ENCODE measurements around the gene SLC6A17. TPM values are rescaled to one million over a fixed set of nuclear protein-coding genes. Genes with fewer than 3 reads are reported as not detected.

SLC6A17 gene
- total RNA-seq, 1 donor from 2014 or later = 1.6 TPM

DNA sequence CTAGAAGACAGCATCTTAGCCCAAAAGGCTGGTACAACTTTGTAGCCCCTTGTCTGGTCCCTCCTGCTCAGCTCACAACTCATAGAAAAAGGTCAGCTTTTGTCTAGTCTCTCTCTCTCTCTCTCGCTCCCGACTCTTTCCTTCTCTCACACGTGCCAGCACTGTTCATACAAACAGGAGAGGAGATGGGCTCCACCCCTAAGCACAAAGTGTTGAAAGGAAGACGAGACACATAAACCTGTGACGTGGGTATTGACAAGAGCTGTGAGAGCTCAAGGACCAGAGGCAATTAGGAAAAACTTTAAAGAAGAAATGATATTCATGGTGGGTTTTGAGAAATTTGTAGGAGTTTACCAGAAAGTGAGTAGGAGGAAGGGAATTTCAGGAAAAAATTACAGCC is 36.3 kb downstream of the SLC6A17 start:
- H3K4me1 Mint-ChIP-seq (ENCODE audit: low read depth) = peaks cover 52% of the 10 kb centered on the region
- no peaks in the 10 kb centered on the region for H3K36me3 Mint-ChIP-seq (ENCODE audit: low read depth)
- H3K27ac Mint-ChIP-seq (ENCODE audit: unreplicated experiment) = peak overlapping the region; percentile 94
- H3K27me3 Mint-ChIP-seq (ENCODE audit: low read depth) = no peaks in the 10 kb centered on the region
- peak overlapping the region; percentile 37 for H3K4me3 Mint-ChIP-seq (ENCODE audit: unreplicated experiment)
- no peaks in the 10 kb centered on the region for H3K9me3 Mint-ChIP-seq (ENCODE audit: low read depth)
- TF ChIP-seq CTCF (IDR thresholded peaks at IDR 0.05) = no peak
- DNase-seq (ENCODE audit: low spot score) = no peak

DNA sequence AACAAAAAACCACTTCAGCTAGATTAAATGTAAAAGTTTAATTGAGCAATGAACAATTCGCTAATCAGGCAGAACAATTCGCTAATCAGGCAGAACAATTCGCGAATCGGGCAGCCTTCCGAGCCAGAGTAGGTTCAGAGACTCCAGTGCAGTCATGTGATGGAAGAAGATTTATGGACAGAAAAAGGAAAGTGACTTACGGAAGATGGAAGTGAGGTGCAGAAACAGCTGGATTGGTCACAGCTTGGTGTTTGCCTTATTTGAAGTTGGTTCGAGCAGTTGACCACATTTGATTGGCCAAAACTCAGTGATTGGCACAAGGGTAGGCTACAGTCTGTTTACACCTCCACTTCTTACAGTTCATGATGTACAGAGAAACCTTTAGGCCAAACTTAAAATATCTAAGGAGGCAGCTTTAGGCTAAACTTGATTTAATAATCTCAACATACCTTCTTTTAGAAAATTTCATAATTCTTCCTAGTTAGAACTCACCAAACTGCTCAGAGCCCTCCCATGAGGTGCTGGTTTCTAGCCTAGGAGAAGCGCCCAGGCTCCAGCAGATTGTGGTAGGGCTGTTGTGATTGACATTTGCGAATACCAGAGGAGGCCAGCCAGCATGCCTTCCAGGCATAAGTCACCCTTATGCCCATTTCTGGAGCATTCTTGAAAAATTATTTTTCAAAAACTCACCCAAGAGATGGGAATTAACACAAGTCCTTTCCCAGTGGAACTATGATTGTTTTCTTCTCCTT is 37.0 kb downstream of the SLC6A17 start:
- TF ChIP-seq CTCF (IDR thresholded peaks at IDR 0.05) = no peak

GRCh38 chr1:110188035-110188618 is 37.8 kb downstream of the SLC6A17 start:
- H3K4me3 Mint-ChIP-seq (ENCODE audit: unreplicated experiment) = peak overlapping the region; percentile 37
- TF ChIP-seq CTCF (IDR thresholded peaks at IDR 0.05) = no peak

More for the DNA sequence above, 37.0 kb downstream of the SLC6A17 start:
- Mint-ChIP-seq H3K27ac (ENCODE audit: unreplicated experiment) (peak overlapping the region; percentile 94), H3K4me3 (ENCODE audit: unreplicated experiment) (peak overlapping the region; percentile 37), H3K4me1 (ENCODE audit: low read depth) (peaks cover 52% of the 10 kb centered on the region), H3K27me3 (ENCODE audit: low read depth) (no peaks in the 10 kb centered on the region), H3K9me3 (ENCODE audit: low read depth) (no peaks in the 10 kb centered on the region), H3K36me3 (ENCODE audit: low read depth) (no peaks in the 10 kb centered on the region)
- DNase-seq (ENCODE audit: low spot score) = no peak

GRCh38 chr1:110189181-110189580 is 38.9 kb downstream of the SLC6A17 start:
- TF ChIP-seq CTCF (IDR thresholded peaks at IDR 0.05) = no peak
- Mint-ChIP-seq H3K36me3 (ENCODE audit: low read depth) (no peaks in the 10 kb centered on the region), H3K4me1 (ENCODE audit: low read depth) (peaks cover 52% of the 10 kb centered on the region), H3K9me3 (ENCODE audit: low read depth) (no peaks in the 10 kb centered on the region), H3K27me3 (ENCODE audit: low read depth) (no peaks in the 10 kb centered on the region), H3K27ac (ENCODE audit: unreplicated experiment) (peak overlapping the region; percentile 94), H3K4me3 (ENCODE audit: unreplicated experiment) (no peak overlapping the region)
- DNase-seq (ENCODE audit: low spot score) = no peak

More at GRCh38 chr1:110188035-110188618, 37.8 kb downstream of the SLC6A17 start:
- no peaks in the 10 kb centered on the region for H3K9me3 Mint-ChIP-seq (ENCODE audit: low read depth)
- H3K36me3 Mint-ChIP-seq (ENCODE audit: low read depth) = no peaks in the 10 kb centered on the region
- DNase-seq (ENCODE audit: low spot score) = no peak
- H3K27me3 Mint-ChIP-seq (ENCODE audit: low read depth) = no peaks in the 10 kb centered on the region
- H3K4me1 Mint-ChIP-seq (ENCODE audit: low read depth) = peaks cover 52% of the 10 kb centered on the region
- H3K27ac Mint-ChIP-seq (ENCODE audit: unreplicated experiment) = peak overlapping the region; percentile 94

GRCh38 chr1:110190282-110190929 is 40.1 kb downstream of the SLC6A17 start:
- Mint-ChIP-seq H3K4me1 (ENCODE audit: low read depth) (peaks cover 52% of the 10 kb centered on the region), H3K9me3 (ENCODE audit: low read depth) (no peaks in the 10 kb centered on the region), H3K27me3 (ENCODE audit: low read depth) (no peaks in the 10 kb centered on the region)

More at GRCh38 chr1:110190282-110190929, 40.1 kb downstream of the SLC6A17 start:
- H3K36me3 Mint-ChIP-seq (ENCODE audit: low read depth) = no peaks in the 10 kb centered on the region
- DNase-seq (ENCODE audit: low spot score) = no peak
- no peak overlapping the region for H3K27ac Mint-ChIP-seq (ENCODE audit: unreplicated experiment)
- H3K4me3 Mint-ChIP-seq (ENCODE audit: unreplicated experiment) = no peak overlapping the region
- TF ChIP-seq CTCF (IDR thresholded peaks at IDR 0.05) = no peak

Data from chondrocyte (in vitro differentiated cells).